Stimulated activated CD4-positive, alpha-beta T cell treated with anti-CD3 and anti-CD28 coated beads, TNF-alpha, amount 100 ng/mL, for 24 hours (primary cell): ENCODE results near the gene GSTT2B.
"Not testable (repeated sequence)": the region's sequence is repeated elsewhere in the genome, so short reads cannot be mapped to it uniquely, and the experiment has no call there.

ENCODE experiments used
- DNase-seq, 3 experiments: peaks; one replicate each; pipeline ENCODE4 v3.0.0-alpha.2; 2020; ENCODE audit warnings: low read depth in 3 of 3

The GSTT2B gene

DNA sequence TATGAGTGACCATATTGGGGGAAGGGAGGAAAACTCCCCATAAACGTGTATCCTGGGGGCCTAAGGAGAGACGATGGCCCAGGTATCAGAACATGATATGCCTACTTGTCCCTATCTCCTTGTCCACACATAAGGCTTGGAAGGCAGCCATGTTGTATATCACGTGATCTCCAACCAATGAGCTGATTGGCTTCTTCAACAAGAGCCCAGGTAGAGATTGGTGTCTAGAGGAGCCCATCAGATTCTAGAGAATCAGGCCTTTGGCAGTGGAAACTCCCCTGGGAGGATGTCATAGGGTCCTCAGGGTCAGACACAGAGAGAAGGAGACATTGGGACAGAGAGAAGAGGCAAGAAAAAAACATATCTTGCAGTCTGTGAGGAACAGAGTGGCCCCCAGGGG is 13.6 kb downstream of the GSTT2B start:
- DNase-seq: not testable (repeated sequence)

DNA sequence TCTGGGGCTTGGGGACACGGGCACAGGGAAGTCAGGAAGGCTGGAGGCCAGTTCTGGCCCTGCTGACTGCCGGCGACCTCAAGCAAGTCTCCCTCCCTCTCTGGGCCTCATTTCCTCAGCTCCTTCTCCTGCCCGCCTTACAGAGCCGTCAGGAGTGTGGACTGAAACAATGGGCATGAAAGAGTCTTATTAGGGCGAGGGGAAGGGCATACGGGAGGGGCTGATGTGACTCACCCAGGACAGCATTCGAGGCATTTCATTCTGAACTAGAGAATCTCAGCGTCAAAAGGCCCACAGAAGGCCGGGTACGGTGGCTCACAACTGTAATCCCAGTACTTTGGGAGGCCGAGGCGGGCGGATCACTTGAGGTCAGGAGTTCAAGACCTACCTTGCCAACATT is 20.8 kb downstream of the GSTT2B start:
- not testable (repeated sequence) for DNase-seq

DNA sequence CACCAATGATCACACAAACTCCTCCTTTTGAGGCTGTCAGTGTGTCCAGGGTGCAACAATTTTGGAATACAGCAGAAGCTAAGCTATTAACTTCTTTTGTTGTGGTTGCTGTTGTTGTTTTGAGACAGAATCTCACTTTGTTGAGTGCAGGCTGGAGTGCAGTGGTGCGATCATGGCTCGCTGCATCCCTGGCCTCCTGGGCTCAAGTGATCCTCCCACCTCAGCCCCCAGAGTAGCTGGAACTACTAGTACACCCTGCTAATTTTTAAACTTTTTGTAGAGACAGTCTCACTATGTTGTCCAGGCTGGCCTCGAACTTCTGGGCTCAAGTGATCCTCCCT is 22.0 kb downstream of the GSTT2B start:
- no peak for DNase-seq

DNA sequence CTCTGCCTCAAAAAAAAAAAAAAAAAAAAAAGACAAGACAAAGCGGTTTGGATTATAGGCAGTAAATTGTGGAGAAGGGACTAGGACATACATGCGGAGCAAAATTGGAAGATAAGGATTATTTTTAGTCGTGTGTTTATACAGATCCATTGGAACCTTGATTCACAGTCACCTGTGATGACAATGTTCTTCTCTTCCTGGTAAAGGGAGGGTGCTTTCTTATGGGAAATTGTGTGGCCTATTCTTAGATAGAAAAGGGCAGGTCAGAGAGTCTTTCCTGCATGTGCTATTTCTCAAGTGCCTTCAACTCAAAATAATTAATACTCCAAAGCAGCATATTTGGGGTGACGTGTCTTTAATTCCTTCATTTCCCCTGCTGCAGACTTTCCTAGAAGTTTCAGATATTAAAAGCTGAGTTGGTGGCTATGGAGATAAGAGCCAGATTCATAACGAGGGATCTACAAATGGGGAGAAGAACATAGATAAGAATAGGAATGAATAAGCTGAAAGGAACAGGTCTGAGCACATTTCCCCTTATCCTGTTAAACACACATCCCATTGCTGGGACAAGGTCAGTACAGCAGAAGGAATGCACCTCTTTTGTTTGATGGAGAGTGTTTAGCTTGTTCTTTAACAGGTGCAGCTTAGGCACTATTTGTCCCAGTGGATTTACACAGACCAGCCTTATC is 22.5 kb downstream of the GSTT2B start:
- DNase-seq: no peak

DNA sequence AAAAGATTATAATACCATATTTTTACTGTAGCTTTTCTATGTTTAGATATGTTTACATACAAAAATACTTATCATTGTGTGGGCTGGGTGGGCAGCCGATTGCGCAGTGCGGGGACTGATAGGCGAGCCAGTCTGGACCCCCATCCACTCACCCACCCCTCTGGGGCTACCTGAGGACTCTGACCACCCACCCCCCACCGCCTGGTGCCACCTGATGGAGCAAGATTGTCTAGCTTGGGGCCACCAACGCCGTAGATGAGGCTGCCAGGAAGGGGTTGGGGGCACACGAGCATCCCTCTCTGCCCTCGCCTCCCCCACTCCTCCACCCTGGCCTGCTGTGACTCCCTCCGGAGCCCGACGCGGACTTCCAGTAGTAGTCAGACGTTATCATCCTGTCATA is 34.4 kb downstream of the GSTT2B start:
- no peak for DNase-seq

DNA sequence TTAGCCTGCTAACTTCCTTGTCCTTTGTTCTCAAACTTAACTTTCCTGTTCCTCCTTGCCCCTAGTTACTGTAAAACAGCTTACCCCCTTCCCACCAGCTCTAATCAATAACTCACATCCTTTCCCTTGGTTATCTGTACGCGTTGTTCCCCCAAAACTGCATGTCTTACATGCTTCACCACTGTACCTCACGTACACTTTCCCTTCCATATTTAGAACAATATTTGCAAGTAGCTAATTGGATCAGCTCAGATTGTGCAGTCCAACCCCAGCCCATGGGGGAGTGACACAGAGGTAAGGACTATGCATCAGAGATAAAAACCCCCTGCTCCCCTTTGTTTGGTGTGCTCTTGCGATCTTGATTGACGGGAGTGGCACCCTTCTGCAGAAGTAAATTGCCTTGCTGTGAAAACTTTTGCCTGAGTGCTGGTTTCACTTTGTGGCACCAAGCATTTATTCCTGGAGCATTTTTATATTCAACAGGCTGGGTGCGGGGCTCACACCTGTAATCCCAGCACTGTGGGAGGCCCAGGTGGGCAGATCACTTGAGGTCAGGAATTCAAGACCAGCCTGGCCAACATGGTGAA is 35.9 kb downstream of the GSTT2B start:
- DNase-seq: no peak

DNA sequence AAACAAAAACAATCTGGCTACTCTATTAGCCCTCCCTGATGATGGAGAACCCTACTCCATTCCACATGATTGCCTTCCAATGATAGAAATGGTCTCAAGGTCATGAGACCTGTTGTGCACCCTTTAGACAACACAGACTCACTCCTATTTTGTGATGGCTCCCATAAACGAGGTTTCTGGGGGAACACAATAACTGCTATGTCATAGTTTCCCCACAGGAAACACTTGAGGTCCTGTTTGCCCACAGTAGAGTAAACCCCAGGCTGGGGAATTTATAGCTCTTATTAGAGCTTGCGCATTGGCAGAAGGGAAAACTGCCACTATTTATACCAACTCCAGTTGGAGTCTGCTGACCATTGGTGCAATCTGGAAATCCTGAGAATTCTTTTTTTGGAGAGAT is 38.1 kb downstream of the GSTT2B start:
- DNase-seq: no peak

DNA sequence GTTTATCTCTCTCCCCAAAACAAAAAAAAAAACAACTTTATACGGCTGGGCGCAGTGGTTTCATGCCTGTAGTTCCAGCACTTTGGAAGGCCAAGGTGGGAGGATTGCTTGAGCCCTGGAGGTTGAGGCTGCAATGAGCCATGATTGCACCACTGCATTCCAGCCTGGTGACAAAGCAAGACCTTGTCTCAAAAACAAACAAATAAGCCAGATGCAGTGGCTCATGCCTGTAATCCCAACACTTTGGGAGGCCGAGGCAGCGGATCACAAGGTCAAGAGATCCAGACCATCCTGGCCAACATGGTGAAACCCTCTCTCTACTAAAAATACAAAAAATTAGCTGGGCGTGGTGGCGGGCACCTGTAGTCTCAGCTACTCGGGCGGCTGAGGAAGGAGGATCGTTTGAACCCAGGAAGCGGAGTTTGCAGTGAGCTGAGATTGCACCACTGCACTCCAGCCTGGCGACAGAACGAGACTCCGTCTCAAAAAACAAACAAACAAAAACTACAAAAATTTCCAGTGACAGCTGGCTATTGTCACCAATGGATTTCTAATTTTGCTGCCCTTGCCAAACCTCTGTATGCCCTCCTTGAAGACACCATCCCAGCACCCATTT is 39.3 kb downstream of the GSTT2B start:
- DNase-seq: not testable (repeated sequence)

DNA sequence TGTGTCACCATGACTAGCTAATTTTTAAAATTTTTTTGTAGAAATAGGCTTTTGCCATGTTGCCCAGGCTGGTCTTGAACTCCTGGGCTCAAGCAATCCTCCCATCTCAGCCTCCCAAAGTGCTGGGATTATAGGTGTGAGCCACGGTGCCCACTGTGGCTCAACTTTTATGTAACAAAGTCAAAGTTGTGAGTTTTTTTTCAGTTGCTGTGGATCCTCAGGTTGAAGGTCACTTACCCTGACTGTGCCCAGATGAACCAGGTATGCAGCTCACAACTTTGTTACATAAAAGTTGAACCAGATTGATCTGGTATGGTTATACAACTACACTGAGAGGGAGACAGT is 40.8 kb downstream of the GSTT2B start:
- not testable (repeated sequence) for DNase-seq

DNA sequence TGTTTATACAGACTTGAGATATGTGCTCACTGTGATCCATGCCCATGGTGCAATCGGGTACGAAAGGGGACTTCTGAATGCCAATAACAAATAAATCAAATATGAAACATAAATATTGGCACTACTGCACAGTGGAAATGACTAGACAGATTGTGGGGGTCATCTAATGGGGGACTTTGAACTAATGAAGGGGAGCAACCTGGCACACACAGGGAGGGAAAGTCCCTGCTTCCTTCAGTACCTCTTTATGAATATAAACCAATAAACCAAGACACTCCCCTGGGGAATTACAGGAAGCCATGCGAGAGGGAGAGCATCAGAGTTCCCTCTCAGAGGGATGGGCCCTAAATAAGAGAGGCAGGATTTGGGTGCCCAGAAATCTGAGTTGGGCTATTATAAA is 45.7 kb downstream of the GSTT2B start:
- DNase-seq: no peak

DNA sequence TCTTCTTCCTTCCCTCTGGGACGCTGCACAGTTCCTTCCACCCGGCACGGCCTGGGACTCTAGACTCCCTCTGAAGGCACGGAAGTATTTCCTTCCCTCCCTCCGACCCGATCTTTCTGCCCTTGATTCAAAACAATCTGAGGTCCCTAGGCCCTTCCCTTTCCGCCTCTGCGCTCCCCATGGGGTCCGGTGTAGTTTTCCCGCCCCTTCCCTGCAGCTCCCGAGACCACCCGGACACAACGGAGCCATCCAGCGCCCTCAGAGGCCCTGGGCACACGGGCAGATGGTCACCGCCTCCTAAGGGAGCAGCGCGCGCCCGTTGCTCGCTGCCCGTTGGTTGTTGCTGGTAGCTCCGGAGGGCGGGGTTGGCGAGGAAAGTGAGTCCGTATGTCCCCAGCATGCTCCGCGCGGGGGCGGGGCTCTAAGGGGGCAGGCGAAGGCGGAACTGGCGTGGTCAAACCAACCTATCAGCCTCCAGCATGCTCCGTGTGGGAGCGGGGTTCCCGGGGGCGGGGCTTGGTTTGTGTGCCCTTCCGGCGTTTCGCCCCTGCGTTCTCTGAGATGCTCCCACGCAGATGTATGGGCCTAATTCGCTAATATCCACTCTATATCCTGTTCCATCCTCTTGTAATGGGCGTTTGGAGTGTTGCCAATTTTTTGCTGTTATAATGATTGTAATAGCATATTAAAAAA is 47.2 kb downstream of the GSTT2B start:
- peak; percentile 99 to 100 (median 99) for DNase-seq

DNA sequence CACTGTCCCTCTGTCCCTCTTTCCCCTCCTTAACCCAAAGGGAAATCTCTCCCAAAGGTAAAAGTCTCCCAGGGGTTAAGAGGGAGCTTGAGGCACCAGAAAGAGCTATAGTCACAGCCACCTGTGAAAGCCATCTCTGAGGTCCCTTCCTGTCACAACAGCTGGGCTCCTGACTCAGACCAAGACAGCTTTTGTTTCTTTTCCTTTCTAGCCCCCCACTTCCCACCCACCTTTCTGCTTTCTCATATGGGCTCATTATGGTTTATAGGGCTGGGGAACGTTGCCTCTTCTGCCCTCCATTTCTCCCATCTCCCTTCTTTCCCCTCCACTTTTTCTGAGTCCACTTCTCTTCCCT is 47.7 kb downstream of the GSTT2B start:
- no peak for DNase-seq

DNA sequence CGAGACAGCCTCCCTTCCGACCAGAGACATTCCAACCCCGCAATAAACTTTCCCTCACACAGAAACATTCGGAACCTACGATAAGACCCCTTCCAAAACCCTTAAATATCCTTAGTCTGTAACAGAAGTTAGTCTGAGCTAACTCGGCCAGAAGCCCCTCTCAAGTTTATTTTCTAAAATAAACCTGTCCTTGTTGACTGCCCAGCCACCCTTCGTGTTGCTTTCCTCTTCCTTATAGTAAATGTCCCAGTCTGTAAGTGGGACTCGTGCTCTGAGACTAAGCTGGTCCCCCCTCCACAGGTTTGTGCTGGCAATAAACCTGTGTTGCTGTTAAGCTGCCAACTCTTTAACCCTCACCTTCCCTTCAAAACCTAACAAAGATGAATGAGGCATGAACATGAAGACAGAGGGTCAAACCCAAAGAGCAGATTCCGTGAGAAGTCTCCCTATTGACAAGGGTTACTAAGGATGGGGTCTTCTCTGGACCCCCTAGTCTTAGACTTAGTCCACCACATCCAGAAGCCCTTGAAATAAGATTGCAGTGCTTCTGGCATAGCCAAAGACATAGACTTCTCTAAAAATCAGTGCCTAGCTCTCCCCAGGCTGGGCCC is 48.6 kb downstream of the GSTT2B start:
- DNase-seq: no peak

DNA sequence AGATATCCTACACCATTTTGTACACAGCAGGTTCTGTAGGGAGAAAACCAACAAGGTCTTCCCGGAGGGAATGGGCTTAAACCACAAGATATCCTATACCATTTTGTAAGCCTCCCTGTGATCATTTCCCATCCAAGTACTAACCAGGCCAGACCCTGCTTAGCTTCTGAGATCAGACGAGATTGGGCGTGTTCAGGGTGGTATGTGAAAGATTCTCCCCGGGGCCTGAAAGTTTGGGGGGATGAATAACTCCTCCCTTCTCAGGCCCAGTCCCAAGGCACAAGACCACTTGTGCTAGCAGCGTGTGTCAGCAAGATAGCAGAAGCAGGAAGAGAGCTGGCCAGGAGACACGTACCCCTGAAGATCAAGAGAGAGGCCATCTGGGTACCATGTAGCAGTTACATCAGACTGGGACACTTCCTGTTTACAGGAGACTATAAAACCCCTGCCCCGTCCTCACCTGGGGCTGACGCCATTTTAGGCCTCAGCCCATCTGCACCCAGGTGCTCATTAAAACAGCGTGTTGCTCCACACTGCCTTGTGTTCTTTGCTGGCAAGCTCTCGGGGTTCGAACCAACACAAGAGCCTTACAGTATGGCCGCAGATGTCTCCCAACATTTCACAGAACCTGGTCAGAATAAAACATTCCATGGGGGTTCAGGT is 49.5 kb downstream of the GSTT2B start:
- DNase-seq: no peak

DNA sequence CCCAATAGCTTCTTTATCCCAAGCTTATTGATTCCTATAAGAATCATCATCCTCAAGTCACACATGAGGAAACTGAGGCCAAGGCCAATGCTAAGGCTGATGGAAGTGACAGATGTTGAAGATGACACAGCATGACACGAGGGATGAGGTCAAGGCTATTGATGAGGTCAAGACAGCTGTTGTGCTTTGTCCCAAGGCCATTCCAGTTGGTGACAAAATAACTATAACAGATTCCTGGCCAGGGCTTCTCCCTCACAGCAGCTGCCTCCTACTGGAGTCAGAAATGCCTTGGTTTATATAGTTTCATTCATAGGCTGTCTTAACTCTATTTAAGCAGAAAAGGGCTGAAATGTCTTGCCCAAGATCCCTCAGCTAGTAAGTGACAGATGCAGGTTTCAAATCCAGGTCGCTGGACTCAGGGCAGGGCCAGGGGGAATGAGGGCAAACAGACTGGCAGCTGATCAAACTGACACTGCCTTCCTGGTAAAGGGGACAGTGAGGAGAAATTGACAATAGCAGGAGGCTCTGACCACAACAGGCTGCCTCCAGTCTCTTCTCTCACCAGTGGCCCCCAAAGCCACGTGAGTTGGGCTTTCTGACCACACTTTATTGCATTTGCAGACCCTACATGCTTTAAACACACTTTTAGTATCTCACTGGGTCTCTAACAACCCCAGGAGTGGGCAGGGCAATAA is 50.4 kb downstream of the GSTT2B start:
- DNase-seq: no peak

DNA sequence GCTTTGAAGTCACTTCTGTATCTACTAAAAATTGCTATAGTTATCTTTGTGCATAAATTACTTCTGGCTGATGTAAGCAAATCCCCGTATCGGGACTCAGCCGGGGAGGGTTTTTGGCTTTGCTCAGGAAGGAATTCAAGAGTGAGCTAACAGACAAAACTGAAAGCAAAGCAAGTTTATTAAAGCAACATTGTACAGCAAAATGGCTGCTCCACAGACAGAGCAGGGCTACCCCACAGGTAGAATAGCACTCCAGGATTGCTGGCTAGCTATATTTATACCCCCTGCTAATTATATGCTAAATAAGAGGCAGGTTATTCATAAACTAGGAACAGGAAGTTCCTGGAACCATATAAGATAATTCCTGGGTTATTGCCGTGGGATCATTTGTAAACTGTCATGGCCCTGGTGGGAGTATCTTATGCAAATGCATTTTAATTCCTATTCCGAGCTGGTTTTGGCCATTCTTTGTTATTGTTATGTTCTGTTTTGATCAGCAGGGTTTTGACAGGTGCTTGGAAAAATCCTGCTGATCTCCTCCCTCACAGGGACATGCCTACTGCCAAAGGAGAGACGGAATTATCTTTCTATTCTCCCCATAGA is 51.6 kb downstream of the GSTT2B start:
- no peak for DNase-seq

DNA sequence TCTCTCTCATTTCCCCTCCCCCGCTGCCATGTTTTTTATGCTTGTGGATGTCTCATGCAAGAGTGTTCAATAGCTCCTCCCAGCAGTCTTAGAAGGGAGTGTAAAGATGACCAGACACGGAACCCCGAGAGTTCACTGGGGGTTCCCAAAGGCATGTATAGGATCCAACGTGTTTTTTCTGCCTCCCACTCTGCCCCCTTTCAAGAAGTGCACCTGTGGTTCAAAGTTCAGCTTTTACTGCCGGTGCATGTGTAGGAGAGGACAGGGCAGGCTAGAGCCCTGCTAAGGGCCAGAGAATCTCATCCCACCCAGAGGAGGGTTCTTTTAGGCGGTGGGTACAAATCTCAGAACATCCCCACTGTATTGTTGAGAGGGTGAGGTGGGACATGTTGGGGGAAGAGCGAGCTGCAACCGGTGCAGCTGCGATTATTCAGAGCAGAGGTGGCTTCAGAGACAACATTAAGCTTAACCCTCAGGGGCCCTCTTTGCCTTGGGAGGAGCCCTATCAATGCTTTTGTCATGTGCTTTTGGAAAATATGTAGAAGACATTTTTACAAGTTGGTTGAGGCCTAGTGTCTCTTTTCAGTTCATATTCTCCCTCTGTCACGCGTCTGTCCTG is 52.3 kb downstream of the GSTT2B start:
- no peak for DNase-seq

DNA sequence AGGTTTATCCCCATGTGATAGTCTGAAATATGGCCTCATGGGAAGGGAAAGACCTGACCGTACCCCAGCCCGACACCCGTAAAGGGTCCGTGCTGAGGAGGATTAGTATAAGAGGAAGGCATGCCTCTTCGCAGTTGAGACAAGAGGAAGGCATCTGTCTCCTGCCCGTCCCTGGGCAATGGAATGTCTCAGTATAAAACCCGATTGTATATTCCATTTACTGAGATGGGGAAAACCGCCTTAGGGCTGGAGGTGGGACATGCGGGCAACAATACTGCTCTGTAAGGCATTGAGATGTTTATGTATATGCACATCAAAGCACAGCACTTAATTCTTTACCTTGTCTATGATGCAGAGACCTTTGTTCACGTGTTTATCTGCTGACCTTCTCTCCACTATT is 53.6 kb downstream of the GSTT2B start:
- DNase-seq: not testable (repeated sequence)
